Gastroesophageal sphincter (tissue), 3 donors: ENCODE data around the gene HMG20A.

ENCODE experiments used
- CTCF ChIP-seq, 4 experiments: fragments of 200-600 bp in 2 of 4; fragments of 450-650 bp in 2 of 4; sonication (generic) in 1 of 4; IDR thresholded peaks; one replicate each; pipeline ENCODE4 v1.5.1; 2017 to 2019; ENCODE audit warnings: antibody characterized with exemption in 4 of 4, mild to moderate bottlenecking in 2 of 4, moderate library complexity in 2 of 4
- EP300 ChIP-seq: sonication (generic); formaldehyde crosslinking; IDR thresholded peaks from one replicate; pipeline ENCODE4 v1.6.1; 2017; ENCODE audit warnings: antibody characterized with exemption, mild to moderate bottlenecking
- POLR2A ChIP-seq, 2 donors: fragments of 450-650 bp; IDR thresholded peaks; one replicate each; pipeline ENCODE4 v1.6.1; 2017; ENCODE audit warnings: antibody characterized with exemption in 2 of 2, mild to moderate bottlenecking in 2 of 2, moderate library complexity in 1 of 2
- POLR2AphosphoS5 ChIP-seq: sonication (generic); formaldehyde crosslinking; IDR thresholded peaks from one replicate; pipeline ENCODE4 v1.6.1; 2017; ENCODE audit warnings: antibody characterized with exemption

- no peak for TF ChIP-seq CTCF (IDR thresholded peaks at IDR 0.05)
- TF ChIP-seq POLR2A (IDR thresholded peaks at IDR 0.05): no peak
- no peak for TF ChIP-seq POLR2AphosphoS5
- TF ChIP-seq EP300: no peak
Measured at GRCh38 chr15:77505556-77505955, 84.9 kb downstream of the HMG20A start.
